HG03064 (cell line): ENCODE results near the gene CSAG2.

ENCODE experiments used
- ATAC-seq: cut with Tn5 transposase; IDR thresholded peaks from one replicate; pipeline ENCODE4 v1.9.1; 2021; ENCODE audit warnings: low read depth; ENCODE audit not compliant: unreplicated experiment

CSAG2 gene

GRCh38 chrX:152674135-152674534, 34.9 kb downstream of the CSAG2 start:
- ATAC-seq = no peak

GRCh38 chrX:152663086-152663485, 46.0 kb downstream of the CSAG2 start:
- no peak for ATAC-seq

- ATAC-seq = no peak
These were observed 50.8 kb downstream of the CSAG2 start for GRCh38 chrX:152658302-152658701.
